Stomach (tissue), 9 donors: Measurements from ENCODE around the gene ZDHHC1. TPM values are rescaled to one million over a fixed set of nuclear protein-coding genes. Genes with fewer than 3 reads are reported as not detected.

Experiments used
- DNase-seq, 2 donors: peaks; one replicate each; pipeline versions ENCODE4 v3.0.0 to v3.0.0-alpha.2; 2013 to 2019
- H3K27ac ChIP-seq, 5 donors: fragments of 200-600 bp in 4 of 5; sonication (generic) in 4 of 5; one replicate each; pipeline ENCODE4 v1.5.1; 2013 to 2019; ENCODE audit warnings: mild to moderate bottlenecking in 1 of 5, moderate library complexity in 1 of 5
- H3K27me3 ChIP-seq, 3 donors: fragments of 200-600 bp; sonication (generic); one replicate each; pipeline ENCODE4 v1.5.1; 2017 to 2019; ENCODE audit warnings: mixed run types in 1 of 3
- H3K36me3 ChIP-seq, 4 donors: fragments of 200-600 bp; sonication (generic); 1 replicate in 3 of 4; 2 replicates in 1 of 4; pipeline ENCODE4 v1.5.1; 2016 to 2019
- H3K4me1 ChIP-seq, 4 donors: fragments of 200-600 bp; sonication (generic); one replicate each; pipeline ENCODE4 v1.5.1; 2016 to 2019
- H3K4me3 ChIP-seq, 4 donors: fragments of 200-600 bp; sonication (generic) in 3 of 4; one replicate each; pipeline ENCODE4 v1.5.1; 2016 to 2019; ENCODE audit warnings: mild to moderate bottlenecking in 1 of 4
- H3K9me3 ChIP-seq, 4 donors: fragments of 200-600 bp; sonication (generic); one replicate each; pipeline ENCODE4 v1.5.1; 2016 to 2019
- EP300 ChIP-seq: sonication (generic); formaldehyde crosslinking; IDR thresholded peaks from one replicate; pipeline ENCODE4 v1.6.1; 2017; ENCODE audit warnings: antibody characterized with exemption
- POLR2A ChIP-seq, 4 donors: fragments of 450-650 bp; IDR thresholded peaks; one replicate each; pipeline ENCODE4 v1.6.1; 2016; ENCODE audit warnings: antibody characterized with exemption in 4 of 4, control low read depth in 2 of 4, mild to moderate bottlenecking in 1 of 4, moderate library complexity in 1 of 4
- POLR2AphosphoS5 ChIP-seq, 3 donors: sonication (generic); formaldehyde crosslinking; IDR thresholded peaks; one replicate each; pipeline ENCODE4 v1.6.1; 2016; ENCODE audit warnings: antibody characterized with exemption in 3 of 3
- WGBS, 5 donors: extraction: QIAGEN DNeasy Blood & Tissue Kit in 3 of 5; methylation state at CpG; one replicate each; pipeline versions ENCODE4 v1.1.5 to v1.1.7; 2013 to 2018; 5-methylcytosine and 5-hydroxymethylcytosine counted together
- intact Hi-C: fragments of 100-400 bp; cut with DNase I; formaldehyde crosslinking; loops from one replicate; pipeline ENCODE4 v1.15.1; 2023; ENCODE audit warnings: low total_unique reads
- polyA plus RNA-seq, 3 donors: library from polyadenylated mRNA; stranded (reverse); fragments of 200-250 nt; gene quantifications; one replicate each; pipeline ENCODE4 v1.2.3, GENCODE V29; 2013
- total RNA-seq, 5 donors: library from RNA; depleted of rRNA; stranded (reverse); fragments of >200 nt; gene quantifications; one replicate each; pipeline versions ENCODE4 v1.1.0 to v1.2.3, GENCODE V29; 2014 to 2016
- TF ChIP-seq, protein P1 (sequence below), 7 experiments: fragments of 450-650 bp in 4 of 7; fragments of 200-600 bp in 3 of 7; sonication (generic) in 3 of 7; IDR thresholded peaks; one replicate each; pipeline ENCODE4 v1.5.1; 2016 to 2019; ENCODE audit warnings: antibody characterized with exemption in 7 of 7, control low read depth in 2 of 7, mild to moderate bottlenecking in 1 of 7
- donor health status: healthy with polysubstance abuse.
- donor health status: Bipolar disorder and iron deficiency.
- donor health status: healthy.

The ZDHHC1 gene
- total and polyA plus RNA-seq, 8 donors = 2.0 to 33.6 (median 6.1) TPM; not detected in 1

DNA sequence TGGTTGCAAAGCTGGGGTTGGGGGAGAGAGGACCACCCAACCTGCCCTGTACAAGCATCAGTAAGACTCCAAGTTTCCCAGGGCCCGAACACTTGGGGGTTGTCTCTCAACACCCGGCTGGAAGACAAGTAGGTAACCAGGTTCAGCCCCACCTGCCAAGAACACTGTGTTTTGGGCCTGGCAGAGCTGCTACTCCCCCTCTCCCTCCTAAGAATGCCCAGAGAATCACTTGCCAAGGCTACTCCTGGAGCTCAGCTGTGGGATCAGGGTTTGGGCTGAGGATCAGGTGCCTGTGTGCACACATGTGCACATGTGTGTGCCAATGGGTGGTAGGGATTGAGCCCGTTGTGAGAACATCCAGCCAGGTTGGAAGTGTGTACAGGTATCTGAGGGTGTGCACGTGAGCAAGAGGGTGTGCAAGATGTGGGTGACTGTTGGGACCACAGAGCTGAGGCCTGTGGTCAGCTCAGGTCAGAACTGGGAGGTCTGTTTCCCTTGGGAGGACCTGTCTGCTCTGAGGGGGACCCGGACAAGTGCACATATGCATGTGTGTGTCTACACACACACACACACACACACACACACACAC lies 16.9 kb upstream of the ZDHHC1 start:
- Histone ChIP-seq H3K9me3 (no peaks in the 10 kb centered on the region), H3K36me3 (peaks cover 22 to 30% (median 28%) of the 10 kb centered on the region in 4 donors), H3K4me3 (no peak overlapping the region), H3K27ac (no peak overlapping the region), H3K27me3 (peaks cover 0 to 28% (median 0%) of the 10 kb centered on the region in 3 donors), H3K4me1 (peaks cover 21 to 44% (median 38%) of the 10 kb centered on the region in 4 donors)
- no peak for DNase-seq
- no peak for TF ChIP-seq POLR2A (IDR thresholded peaks at IDR 0.05)
- TF ChIP-seq, protein P1, sequence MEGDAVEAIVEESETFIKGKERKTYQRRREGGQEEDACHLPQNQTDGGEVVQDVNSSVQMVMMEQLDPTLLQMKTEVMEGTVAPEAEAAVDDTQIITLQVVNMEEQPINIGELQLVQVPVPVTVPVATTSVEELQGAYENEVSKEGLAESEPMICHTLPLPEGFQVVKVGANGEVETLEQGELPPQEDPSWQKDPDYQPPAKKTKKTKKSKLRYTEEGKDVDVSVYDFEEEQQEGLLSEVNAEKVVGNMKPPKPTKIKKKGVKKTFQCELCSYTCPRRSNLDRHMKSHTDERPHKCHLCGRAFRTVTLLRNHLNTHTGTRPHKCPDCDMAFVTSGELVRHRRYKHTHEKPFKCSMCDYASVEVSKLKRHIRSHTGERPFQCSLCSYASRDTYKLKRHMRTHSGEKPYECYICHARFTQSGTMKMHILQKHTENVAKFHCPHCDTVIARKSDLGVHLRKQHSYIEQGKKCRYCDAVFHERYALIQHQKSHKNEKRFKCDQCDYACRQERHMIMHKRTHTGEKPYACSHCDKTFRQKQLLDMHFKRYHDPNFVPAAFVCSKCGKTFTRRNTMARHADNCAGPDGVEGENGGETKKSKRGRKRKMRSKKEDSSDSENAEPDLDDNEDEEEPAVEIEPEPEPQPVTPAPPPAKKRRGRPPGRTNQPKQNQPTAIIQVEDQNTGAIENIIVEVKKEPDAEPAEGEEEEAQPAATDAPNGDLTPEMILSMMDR (IDR thresholded peaks at IDR 0.05) = no peak
- TF ChIP-seq POLR2AphosphoS5 (IDR thresholded peaks at IDR 0.05) = no peak
- TF ChIP-seq EP300 = no peak
- intact Hi-C loops = no loop called here
- WGBS, 5 donors = 74 to 89% (median 83%) methylated on average over 3 to 5 of the region's 5 CpGs

DNA sequence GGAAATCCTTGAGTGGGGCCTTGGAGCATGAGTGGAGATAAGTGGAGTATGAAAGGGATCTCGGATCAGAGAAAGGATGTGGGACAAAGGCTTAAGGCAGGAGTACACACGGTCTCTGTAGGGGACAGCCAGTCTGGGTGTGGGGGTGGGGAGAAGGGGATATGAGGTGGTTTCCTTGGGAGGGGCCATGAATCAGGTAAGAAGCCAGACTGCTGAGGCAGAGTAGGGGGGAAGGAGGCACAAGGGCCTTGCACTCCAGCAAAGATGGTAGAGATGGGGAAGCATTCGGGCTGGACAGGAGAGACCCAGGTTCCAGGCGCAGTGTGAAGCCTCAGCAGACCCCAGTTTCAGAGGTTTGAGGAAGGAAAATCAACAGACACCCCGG lies 16.2 kb upstream of the ZDHHC1 start:
- WGBS, 5 donors = 68 to 74% (median 72%) methylated on average over 4 to 5 of the region's 5 CpGs
- no peak for DNase-seq
- peak overlapping the region in 1 of 4 donors; percentile 63 for H3K4me3 ChIP-seq

GRCh38 chr16:67431775-67432505 lies 15.7 kb upstream of the ZDHHC1 start:
- Histone ChIP-seq H3K27ac (peak overlapping the region; percentile 65 to 84 (median 81)), H3K4me1 (peaks cover 22 to 49% (median 43%) of the 10 kb centered on the region in 4 donors), H3K36me3 (peaks cover 9 to 17% (median 15%) of the 10 kb centered on the region in 4 donors), H3K27me3 (peaks cover 0 to 39% (median 0%) of the 10 kb centered on the region in 3 donors), H3K9me3 (no peaks in the 10 kb centered on the region), H3K4me3 (peak overlapping the region; percentile 50 to 63 (median 53))
- peak in 1 of 2 donors; percentile 30 for DNase-seq
- 35 to 41% (median 38%) methylated on average over 10 to 13 of the region's 13 CpGs for WGBS, 5 donors
- intact Hi-C loops = no loop called here
- no peak for TF ChIP-seq POLR2A (IDR thresholded peaks at IDR 0.05)
- no peak for TF ChIP-seq POLR2AphosphoS5 (IDR thresholded peaks at IDR 0.05)
- no peak for TF ChIP-seq EP300
- TF ChIP-seq, protein P1 (IDR thresholded peaks at IDR 0.05) = no peak

More for the DNA sequence above, 16.2 kb upstream of the ZDHHC1 start:
- no peaks in the 10 kb centered on the region for H3K9me3 ChIP-seq
- H3K27me3 ChIP-seq = peaks cover 0 to 36% (median 0%) of the 10 kb centered on the region in 3 donors
- H3K27ac ChIP-seq = peak overlapping the region in 1 of 5 donors; percentile 82
- H3K4me1 ChIP-seq = peaks cover 22 to 49% (median 43%) of the 10 kb centered on the region in 4 donors
- intact Hi-C loops = no loop called here
- no peak for TF ChIP-seq EP300
- TF ChIP-seq, protein P1 (IDR thresholded peaks at IDR 0.05) = no peak
- TF ChIP-seq POLR2AphosphoS5 (IDR thresholded peaks at IDR 0.05) = no peak
- TF ChIP-seq POLR2A (IDR thresholded peaks at IDR 0.05) = no peak
- H3K36me3 ChIP-seq = peaks cover 15 to 23% (median 21%) of the 10 kb centered on the region in 4 donors

DNA sequence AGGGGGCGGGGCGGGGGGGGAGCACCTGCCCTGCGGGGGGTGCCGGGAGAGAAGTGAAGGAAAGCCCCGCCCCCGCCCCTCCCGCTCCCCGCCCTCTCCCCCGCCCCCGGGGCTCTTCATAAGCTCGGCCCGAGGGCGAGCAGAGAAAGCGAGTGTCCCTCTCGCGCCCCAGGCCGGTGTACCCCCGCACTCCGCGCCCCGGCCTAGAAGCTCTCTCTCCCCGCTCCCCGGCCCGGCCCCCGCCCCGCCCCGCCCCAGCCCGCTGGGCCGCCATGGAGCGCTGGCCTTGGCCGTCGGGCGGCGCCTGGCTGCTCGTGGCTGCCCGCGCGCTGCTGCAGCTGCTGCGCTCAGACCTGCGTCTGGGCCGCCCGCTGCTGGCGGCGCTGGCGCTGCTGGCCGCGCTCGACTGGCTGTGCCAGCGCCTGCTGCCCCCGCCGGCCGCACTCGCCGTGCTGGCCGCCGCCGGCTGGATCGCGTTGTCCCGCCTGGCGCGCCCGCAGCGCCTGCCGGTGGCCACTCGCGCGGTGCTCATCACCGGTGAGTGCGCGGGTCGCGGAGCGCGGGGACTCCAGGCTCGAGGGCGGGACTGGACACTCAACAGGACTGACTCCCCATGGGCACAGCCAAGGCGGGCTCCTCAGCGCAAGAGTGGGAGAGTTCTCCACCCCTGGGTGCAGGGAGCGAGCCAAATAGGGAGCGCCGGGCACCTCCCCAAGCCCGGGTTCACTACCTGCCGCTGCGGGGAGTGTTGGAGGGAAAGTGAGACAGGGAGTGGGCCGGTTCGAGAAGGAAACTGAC lies 14.9 kb upstream of the ZDHHC1 start, which contains the start of gene HSD11B2:
Gene HSD11B2, plus strand, starts transcription at position 145 of the 798 bp plus-strand sequence. Its CDS starts 128 bp downstream, at position 273.
- H3K27ac ChIP-seq = peak within 1 kb of the TSS; percentile 70 to 86 (median 82)
- TF ChIP-seq, protein P1 (IDR thresholded peaks at IDR 0.05) = no peak
- TF ChIP-seq EP300 = no peak
- no peak for TF ChIP-seq POLR2A (IDR thresholded peaks at IDR 0.05)
- TF ChIP-seq POLR2AphosphoS5 (IDR thresholded peaks at IDR 0.05) = no peak
- peak; percentile 71 to 87 for DNase-seq
- H3K27me3 ChIP-seq = peaks cover 0 to 45% (median 0%) of the 10 kb centered on the region in 3 donors
- H3K4me1 ChIP-seq = peaks cover 22 to 49% (median 43%) of the 10 kb centered on the region in 4 donors
- no peaks in the 10 kb centered on the region for H3K9me3 ChIP-seq
- peak within 1 kb of the TSS; percentile 50 to 63 (median 53) for H3K4me3 ChIP-seq
- H3K36me3 ChIP-seq = peaks cover 2 to 10% (median 8%) of the 10 kb centered on the region in 4 donors
- intact Hi-C loops = no loop called here
- WGBS, 5 donors = 1 to 3% (median 1%) methylated on average over 17 to 86 of the region's 87 CpGs
